H9 (cell line): Measurements from ENCODE around the gene URAD. TPM values are rescaled to one million over a fixed set of nuclear protein-coding genes. Genes with fewer than 3 reads are reported as not detected.
A peak's percentile ranks its signal among the peaks of the same experiment; 100 is the strongest.

Source experiments
- DNase-seq: peaks from one replicate; pipeline ENCODE4 v3.0.0-alpha.2; 2017
- H2AFZ ChIP-seq: one replicate; pipeline ENCODE4 v1.6.1; 2013; ENCODE audit warnings: mild to moderate bottlenecking, low read length, control low read depth, moderate library complexity
- H2AK5ac ChIP-seq: 2 replicates; pipeline ENCODE4 v1.6.1; 2013; ENCODE audit warnings: low read length, control low read depth, mixed read lengths; ENCODE audit not compliant: insufficient read length
- H2BK120ac ChIP-seq: one replicate; pipeline ENCODE4 v1.6.1; 2013; ENCODE audit warnings: low read depth, mild to moderate bottlenecking, low read length, control low read depth, inconsistent platforms; ENCODE audit not compliant: poor library complexity, severe bottlenecking
- H2BK12ac ChIP-seq: 2 replicates; pipeline ENCODE4 v1.6.1; 2013; ENCODE audit warnings: low read length, control low read depth, mixed read lengths, low read depth; ENCODE audit not compliant: insufficient read length
- H2BK15ac ChIP-seq: 2 replicates; pipeline ENCODE4 v1.6.1; 2013; ENCODE audit warnings: low read depth, low read length, control low read depth
- H2BK20ac ChIP-seq: one replicate; pipeline ENCODE4 v1.6.1; 2013; ENCODE audit warnings: low read depth, mild to moderate bottlenecking, low read length, control low read depth, inconsistent platforms; ENCODE audit not compliant: poor library complexity, severe bottlenecking
- H2BK5ac ChIP-seq: 2 replicates; pipeline ENCODE4 v1.6.1; 2013; ENCODE audit warnings: low read length, control low read depth, mixed read lengths; ENCODE audit not compliant: insufficient read length
- H3K14ac ChIP-seq: 2 replicates; pipeline ENCODE4 v1.6.1; 2013; ENCODE audit warnings: low read length, control low read depth; ENCODE audit not compliant: insufficient read depth
- H3K18ac ChIP-seq: 2 replicates; pipeline ENCODE4 v1.6.1; 2013; ENCODE audit warnings: low read depth, mild to moderate bottlenecking, mixed read lengths, low read length, control low read depth; ENCODE audit not compliant: insufficient read length
- H3K23ac ChIP-seq: 2 replicates; pipeline ENCODE4 v1.6.1; 2013; ENCODE audit warnings: low read length, control low read depth, mixed read lengths, low read depth; ENCODE audit not compliant: insufficient read length
- H3K23me2 ChIP-seq: 2 replicates; pipeline ENCODE4 v1.6.1; 2013; ENCODE audit warnings: low read depth, mild to moderate bottlenecking, mixed read lengths, low read length, control low read depth; ENCODE audit not compliant: insufficient read length, poor library complexity, severe bottlenecking
- H3K27ac ChIP-seq: 2 replicates; pipeline ENCODE4 v1.5.1; 2013; ENCODE audit warnings: low read length, control low read depth, mixed read lengths, low read depth; ENCODE audit not compliant: insufficient read length
- H3K27me3 ChIP-seq: 2 replicates; pipeline ENCODE4 v1.6.1; 2013; ENCODE audit warnings: low read length, control low read depth, inconsistent platforms; ENCODE audit not compliant: insufficient read depth
- H3K4ac ChIP-seq: 2 replicates; pipeline ENCODE4 v1.6.1; 2013; ENCODE audit warnings: low read depth, mild to moderate bottlenecking, control low read depth, inconsistent platforms, low read length, moderate library complexity
- H3K4me1 ChIP-seq: 2 replicates; pipeline ENCODE4 v1.6.1; 2013; ENCODE audit warnings: low read length, control low read depth, inconsistent platforms; ENCODE audit not compliant: insufficient read depth
- H3K4me2 ChIP-seq: 2 replicates; pipeline ENCODE4 v1.6.1; 2013; ENCODE audit warnings: low read length, control low read depth, mixed read lengths; ENCODE audit not compliant: insufficient read length, insufficient read depth
- H3K56ac ChIP-seq: 2 replicates; pipeline ENCODE4 v1.6.1; 2013; ENCODE audit warnings: low read depth, mild to moderate bottlenecking, mixed read lengths, low read length, control low read depth; ENCODE audit not compliant: insufficient read length
- H3K79me1 ChIP-seq: 2 replicates; pipeline ENCODE4 v1.6.1; 2013; ENCODE audit warnings: low read depth, mild to moderate bottlenecking, moderate library complexity, low read length, control low read depth, inconsistent platforms; ENCODE audit not compliant: insufficient read depth, poor library complexity, severe bottlenecking
- H3K79me2 ChIP-seq: 2 replicates; pipeline ENCODE4 v1.6.1; 2013; ENCODE audit warnings: low read length, control low read depth, inconsistent platforms; ENCODE audit not compliant: insufficient read depth
- H3K9ac ChIP-seq: 2 replicates; pipeline ENCODE4 v1.6.1; 2013; ENCODE audit warnings: low read length, control low read depth, mixed read lengths; ENCODE audit not compliant: insufficient read length; ENCODE audit errors: extremely low read depth
- H3K9me3 ChIP-seq: one replicate; pipeline ENCODE4 v1.6.1; 2013; ENCODE audit warnings: low read depth, low read length, inconsistent platforms; ENCODE audit not compliant: control insufficient read depth
- H3T11ph ChIP-seq: one replicate; pipeline ENCODE4 v1.6.1; 2013; ENCODE audit warnings: mild to moderate bottlenecking, low read length, control low read depth, inconsistent platforms
- H4K20me1 ChIP-seq: one replicate; pipeline ENCODE4 v1.6.1; 2013; ENCODE audit not compliant: control insufficient read depth, insufficient read length, insufficient read depth
- H4K5ac ChIP-seq: 2 replicates; pipeline ENCODE4 v1.6.1; 2013; ENCODE audit warnings: low read depth, mild to moderate bottlenecking, mixed read lengths, low read length, control low read depth; ENCODE audit not compliant: insufficient read length
- H4K8ac ChIP-seq: replicated peaks from 2 replicates; pipeline ENCODE4 v1.6.1; 2013; ENCODE audit warnings: low read length, control low read depth, mixed read lengths, low read depth; ENCODE audit not compliant: insufficient read length
- H4K91ac ChIP-seq: 2 replicates; pipeline ENCODE4 v1.6.1; 2013; ENCODE audit warnings: low read depth, mild to moderate bottlenecking, moderate library complexity, mixed read lengths, low read length, control low read depth; ENCODE audit not compliant: insufficient read length
- H3K27ac Mint-ChIP-seq, 3 experiments: 2 replicates in 2 of 3; 3 replicates in 1 of 3; pipeline ENCODE4 v1.8.0; 2020 to 2021; ENCODE audit warnings: mixed read lengths in 3 of 3, mild to moderate bottlenecking in 1 of 3, moderate library complexity in 1 of 3
- H3K27me3 Mint-ChIP-seq: 2 replicates; pipeline ENCODE4 v1.8.0; 2021; ENCODE audit warnings: low read depth, mild to moderate bottlenecking, moderate library complexity, mixed read lengths
- H3K36me3 Mint-ChIP-seq, 3 experiments: 2 replicates in 2 of 3; 3 replicates in 1 of 3; pipeline ENCODE4 v1.8.0; 2020 to 2021; ENCODE audit warnings: low read depth in 3 of 3, mixed read lengths in 3 of 3; ENCODE audit not compliant: insufficient read depth in 1 of 3
- H3K4me1 Mint-ChIP-seq, 2 experiments: 2 replicates each; pipeline ENCODE4 v1.8.0; 2020; ENCODE audit warnings: mixed read lengths in 2 of 2
- H3K4me3 Mint-ChIP-seq, 2 experiments: 2 replicates in 1 of 2; 3 replicates in 1 of 2; pipeline ENCODE4 v1.8.0; 2020 to 2021; ENCODE audit warnings: mild to moderate bottlenecking in 2 of 2, mixed read lengths in 2 of 2, moderate library complexity in 1 of 2
- H3K9me3 Mint-ChIP-seq, 2 experiments: 2 replicates in 1 of 2; 3 replicates in 1 of 2; pipeline ENCODE4 v1.8.0; 2020; ENCODE audit warnings: mild to moderate bottlenecking in 2 of 2, mixed read lengths in 2 of 2, moderate library complexity in 1 of 2
- WGBS: extraction: QIAGEN DNeasy Blood & Tissue Kit; methylation state at CpG from one replicate; pipeline ENCODE4 v1.1.7; 2013; ENCODE audit warnings: missing lambda C conversion rate, low lambda C conversion rate, mixed read lengths; ENCODE audit not compliant: insufficient read length; ENCODE audit errors: extremely low coverage; 5-methylcytosine and 5-hydroxymethylcytosine counted together
- total RNA-seq: library from RNA; stranded (reverse); gene quantifications from 2 replicates; pipeline ENCODE4 v1.2.1, GENCODE V29; 2021
- TF ChIP-seq, protein P1 (sequence below): fragments of 200-600 bp; sonication (generic); conservative IDR thresholded peaks from 3 replicates; pipeline ENCODE4 v1.8.0; 2021; ENCODE audit warnings: antibody characterized with exemption, mild to moderate bottlenecking

The URAD gene
- total RNA-seq, 1 experiment from 2014 or later: not detected

DNA sequence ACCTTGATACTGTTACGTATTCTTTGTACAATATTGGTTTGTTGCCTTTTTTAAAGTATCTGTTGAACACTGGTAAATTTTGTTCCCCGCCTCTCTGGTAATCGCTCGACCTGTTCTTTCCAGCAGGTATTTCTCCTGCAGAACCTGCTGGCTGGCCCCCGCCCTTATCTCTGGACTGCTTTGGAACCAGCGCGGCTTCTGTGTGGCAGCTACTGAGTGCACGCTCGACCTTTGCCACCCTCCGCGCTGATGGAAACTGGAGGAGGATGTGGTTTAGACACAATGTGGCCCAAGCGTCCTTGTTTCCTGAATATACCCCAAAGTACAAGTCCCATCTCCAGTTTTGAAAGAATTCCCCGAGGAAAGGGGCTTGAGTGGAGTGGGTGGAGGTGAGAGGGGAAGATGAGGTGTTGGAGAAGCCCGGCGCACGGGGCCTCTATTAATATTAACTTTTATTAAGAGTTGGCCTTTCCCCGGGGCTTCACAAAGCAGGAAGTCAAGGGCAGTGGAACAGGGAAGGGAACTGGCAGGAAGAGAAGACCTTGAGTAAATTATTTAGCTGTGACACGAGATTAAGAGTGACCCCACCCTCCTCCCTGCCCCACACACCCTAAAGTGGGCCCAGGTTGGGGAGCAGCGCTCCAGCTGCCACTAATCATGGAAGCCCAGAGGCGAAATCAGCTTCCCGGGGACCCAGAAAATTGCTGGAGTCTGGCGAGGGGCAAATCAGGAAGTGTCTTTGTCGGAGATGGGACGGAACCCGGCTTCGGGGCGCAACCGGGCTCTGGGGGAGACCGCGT is 35.4 kb downstream of the URAD start:
- H3K9ac ChIP-seq: no peak overlapping the region

More for the DNA sequence above, 35.4 kb downstream of the URAD start:
- Histone ChIP-seq H2BK5ac (no peak overlapping the region), H3K4me1 (no peaks in the 10 kb centered on the region; the same call in 1 of the 2 replicates), H4K91ac (no peak overlapping the region), H3K79me2 (no peaks in the 10 kb centered on the region), H2AFZ (no peak overlapping the region), H3T11ph (no peak overlapping the region), H4K20me1 (no peaks in the 10 kb centered on the region), H2BK12ac (no peak overlapping the region), H4K5ac (no peak overlapping the region), H2BK20ac (no peak overlapping the region), H3K9me3 (no peaks in the 10 kb centered on the region), H3K23me2 (peaks cover 7% of the 10 kb centered on the region), H3K79me1 (no peaks in the 10 kb centered on the region), H3K18ac (no peak overlapping the region), H2AK5ac (no peak overlapping the region), H3K56ac (no peak overlapping the region), H4K8ac (no peak overlapping the region), H3K14ac (no peak overlapping the region), H3K4ac (no peak overlapping the region), H3K27me3 (peaks cover 61% of the 10 kb centered on the region), H3K23ac (no peak overlapping the region), H3K4me2 (peak overlapping the region; percentile 65), H2BK15ac (no peak overlapping the region), H3K27ac (no peak overlapping the region), H2BK120ac (no peak overlapping the region)
- Mint-ChIP-seq H3K27me3 (peaks cover 97% of the 10 kb centered on the region), H3K9me3 (peaks cover 5 to 10% of the 10 kb centered on the region in 2 experiments; a peak in 3 of 5 replicates), H3K4me1 (peaks cover 0 to 9% of the 10 kb centered on the region in 2 experiments; a peak in 2 of 4 replicates), H3K36me3 (no peaks in the 10 kb centered on the region), H3K27ac (no peak overlapping the region), H3K4me3 (peak overlapping the region; percentile 34 to 71; a peak in 4 of 5 replicates)
- no CpG with 5 or more reads among the region's 30 CpGs for WGBS
- TF ChIP-seq, protein P1, sequence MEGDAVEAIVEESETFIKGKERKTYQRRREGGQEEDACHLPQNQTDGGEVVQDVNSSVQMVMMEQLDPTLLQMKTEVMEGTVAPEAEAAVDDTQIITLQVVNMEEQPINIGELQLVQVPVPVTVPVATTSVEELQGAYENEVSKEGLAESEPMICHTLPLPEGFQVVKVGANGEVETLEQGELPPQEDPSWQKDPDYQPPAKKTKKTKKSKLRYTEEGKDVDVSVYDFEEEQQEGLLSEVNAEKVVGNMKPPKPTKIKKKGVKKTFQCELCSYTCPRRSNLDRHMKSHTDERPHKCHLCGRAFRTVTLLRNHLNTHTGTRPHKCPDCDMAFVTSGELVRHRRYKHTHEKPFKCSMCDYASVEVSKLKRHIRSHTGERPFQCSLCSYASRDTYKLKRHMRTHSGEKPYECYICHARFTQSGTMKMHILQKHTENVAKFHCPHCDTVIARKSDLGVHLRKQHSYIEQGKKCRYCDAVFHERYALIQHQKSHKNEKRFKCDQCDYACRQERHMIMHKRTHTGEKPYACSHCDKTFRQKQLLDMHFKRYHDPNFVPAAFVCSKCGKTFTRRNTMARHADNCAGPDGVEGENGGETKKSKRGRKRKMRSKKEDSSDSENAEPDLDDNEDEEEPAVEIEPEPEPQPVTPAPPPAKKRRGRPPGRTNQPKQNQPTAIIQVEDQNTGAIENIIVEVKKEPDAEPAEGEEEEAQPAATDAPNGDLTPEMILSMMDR: no peak
- DNase-seq: no peak
